DMS53 treated with DMSO at 0.1 percent for 48 hours (cell line): ENCODE data around the gene CDKN1B.

ENCODE experiments used
- DNase-seq: peaks from one replicate; lab custom pipeline; 2025; ENCODE audit not compliant: unreplicated experiment; lab: John Stamatoyannopoulos, UW

The CDKN1B gene

DNA sequence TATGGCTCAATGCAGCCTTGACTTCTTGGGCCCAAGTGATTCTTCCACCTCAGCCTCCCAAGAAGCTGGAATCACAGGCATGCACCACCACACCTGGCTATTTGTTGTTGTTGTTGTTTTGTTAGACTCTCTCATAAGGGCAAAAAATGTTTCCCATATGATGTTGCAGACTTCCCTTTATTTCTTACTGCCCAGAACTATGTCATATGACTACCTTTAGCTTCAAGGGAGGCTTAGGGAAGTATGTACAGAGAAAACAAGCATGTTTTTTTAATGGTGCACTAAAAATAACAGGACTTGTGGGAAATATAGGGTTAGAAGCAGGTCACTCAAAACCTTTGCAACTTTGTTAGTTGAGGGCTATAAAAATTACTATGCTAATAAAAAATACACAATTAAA, 16.9 kb upstream of the CDKN1B start:
- no peak for DNase-seq

DNA sequence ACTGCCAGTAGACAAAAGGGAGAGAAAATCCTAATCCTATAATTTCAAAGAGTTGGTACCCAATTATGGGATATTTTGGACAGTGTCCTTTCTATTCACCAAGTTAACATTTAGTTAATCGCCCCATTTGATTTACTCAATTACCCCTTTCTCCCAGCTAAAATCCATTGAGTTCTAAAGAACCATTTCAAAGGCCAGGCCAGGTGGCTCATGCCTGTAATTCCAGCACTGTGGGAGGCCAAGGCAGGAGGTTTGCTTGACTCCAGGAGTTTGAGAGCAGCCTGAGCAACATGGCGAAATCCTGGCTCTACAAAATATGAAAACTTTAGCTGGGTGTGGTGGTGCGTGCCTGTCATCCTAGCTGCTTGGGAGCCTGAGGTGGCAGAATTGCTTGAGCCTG, 15.7 kb upstream of the CDKN1B start:
- DNase-seq, result no peak

DNA sequence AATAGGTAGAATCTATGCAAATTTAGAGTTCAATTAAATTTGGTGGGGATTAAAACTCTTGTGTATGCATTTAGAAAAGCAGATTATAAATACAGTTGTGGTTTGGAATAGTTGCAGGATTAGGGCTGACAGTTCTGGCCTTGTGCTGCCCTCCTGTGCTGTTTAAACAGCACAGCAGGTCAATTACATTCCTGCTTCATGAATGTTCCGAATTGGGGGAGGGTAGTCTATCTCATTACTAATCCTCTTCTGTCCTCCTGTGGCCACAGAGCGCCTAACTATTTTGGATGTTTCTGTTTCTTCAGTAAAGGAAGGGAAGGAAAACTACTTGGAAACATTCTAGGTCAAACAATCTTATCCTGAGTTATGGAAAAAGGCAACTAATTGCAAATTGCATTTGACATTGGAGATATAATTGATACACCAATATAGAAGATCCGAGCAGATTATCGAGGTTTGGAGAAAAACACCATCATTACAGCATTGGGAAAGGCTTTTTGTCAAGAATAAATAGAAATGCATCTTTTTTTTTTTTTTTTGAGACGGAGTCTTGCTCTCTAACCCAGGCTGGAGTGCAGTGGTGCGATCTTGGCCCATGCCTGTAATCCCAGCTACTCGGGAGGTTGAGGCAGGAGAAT, 12.5 kb upstream of the CDKN1B start:
- peak; percentile 95 for DNase-seq

DNA sequence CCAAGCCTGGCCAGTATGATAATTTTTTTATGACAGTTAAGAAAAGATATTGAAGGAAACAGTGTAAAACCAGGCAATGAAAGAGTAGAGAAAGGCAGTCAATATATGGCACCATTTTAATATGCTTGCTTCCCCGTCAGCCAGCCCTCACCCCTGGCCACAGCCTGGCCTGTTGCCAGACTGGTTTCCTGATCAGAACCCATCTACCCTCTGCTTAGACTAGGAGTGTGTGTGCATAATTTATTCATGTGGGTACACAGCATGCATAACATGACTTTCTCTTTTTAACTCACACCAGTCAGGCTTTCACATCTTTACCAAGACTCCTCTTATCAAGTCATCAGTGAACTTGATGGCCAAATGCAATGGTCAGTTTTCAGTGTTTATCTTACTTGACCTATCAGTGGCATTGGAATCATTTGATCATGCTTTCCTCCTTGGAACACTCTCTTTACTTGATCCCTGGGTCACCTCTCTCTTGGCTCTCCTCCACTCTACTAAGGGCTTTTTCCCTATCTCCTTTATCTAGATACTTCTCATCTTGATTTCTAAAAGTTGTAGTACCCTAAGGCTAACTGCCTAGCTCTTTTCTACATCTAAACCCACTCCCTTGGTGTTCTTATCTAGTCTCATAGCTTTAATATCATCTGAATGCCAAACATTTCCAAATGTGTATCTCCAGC, 11.2 kb upstream of the CDKN1B start:
- DNase-seq, result no peak

DNA sequence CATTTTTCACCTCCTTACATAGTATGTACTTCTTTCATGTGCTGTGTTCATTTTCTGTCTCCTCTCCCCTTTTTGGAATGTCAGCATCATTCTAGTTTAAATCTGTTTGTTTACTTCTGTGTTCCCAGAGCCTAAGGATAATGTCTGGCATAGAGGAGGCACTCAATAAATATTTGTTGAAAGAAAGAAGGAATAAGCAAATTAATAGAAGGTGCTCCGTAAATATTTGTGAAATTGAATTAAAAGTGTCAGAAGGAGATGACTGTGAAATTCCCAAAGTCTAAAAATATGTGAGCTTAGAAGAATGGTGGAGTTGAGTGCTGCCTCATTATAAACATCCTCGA, 3.3 kb upstream of the CDKN1B start:
- DNase-seq, result no peak

DNA sequence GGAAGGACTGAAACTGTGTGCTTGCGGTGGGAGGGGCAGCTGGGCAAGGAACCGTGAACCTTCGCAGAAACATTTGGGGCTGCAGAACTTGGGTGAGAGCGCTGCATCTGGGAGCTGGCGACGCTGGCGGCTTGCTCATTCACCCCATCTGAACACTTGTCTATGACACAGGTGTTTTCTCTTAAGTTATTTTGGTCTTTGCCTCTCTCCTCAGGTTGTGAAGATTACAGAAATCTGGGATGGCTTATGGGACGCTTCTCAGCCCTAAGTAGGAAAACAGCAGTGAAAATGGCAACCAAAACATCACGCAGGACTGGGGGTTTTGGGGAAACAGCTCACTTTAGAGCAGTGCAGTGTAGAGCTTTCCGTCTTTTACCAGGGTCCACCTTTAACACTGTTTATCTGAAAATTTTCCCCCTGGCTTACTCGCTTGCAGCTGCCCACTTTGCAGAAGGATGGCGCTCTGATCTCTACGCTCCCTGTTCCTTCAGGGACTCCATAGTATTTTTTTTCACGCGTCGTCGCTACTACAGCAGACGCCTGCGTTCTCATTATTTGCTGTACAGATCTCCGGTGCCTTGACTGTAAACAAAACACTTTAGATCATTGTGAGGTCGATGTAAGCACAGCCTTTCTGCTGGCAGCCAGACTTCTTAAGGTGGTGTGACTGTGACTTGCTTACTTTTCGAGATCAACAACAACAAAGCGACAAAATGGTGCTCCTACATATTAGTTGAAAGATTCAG, 2.7 kb upstream of the CDKN1B start:
- peak; percentile 83 for DNase-seq

DNA sequence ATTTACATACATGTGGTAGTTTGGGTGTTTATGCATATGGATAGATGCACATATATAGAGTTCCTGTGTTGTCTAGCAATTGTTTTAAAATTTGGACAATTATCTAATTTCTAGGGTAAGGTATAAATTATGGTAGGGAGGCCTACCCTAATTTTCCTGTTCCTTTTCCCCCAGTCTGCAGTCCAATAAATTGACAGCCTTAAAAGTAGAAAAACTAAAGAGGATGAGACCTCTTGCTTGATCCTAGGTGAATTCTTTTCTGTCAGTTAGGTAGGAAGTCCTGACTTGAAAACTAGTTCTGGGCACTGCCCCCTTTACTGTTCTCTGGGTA, 2.1 kb upstream of the CDKN1B start:
- DNase-seq, result no peak

DNA sequence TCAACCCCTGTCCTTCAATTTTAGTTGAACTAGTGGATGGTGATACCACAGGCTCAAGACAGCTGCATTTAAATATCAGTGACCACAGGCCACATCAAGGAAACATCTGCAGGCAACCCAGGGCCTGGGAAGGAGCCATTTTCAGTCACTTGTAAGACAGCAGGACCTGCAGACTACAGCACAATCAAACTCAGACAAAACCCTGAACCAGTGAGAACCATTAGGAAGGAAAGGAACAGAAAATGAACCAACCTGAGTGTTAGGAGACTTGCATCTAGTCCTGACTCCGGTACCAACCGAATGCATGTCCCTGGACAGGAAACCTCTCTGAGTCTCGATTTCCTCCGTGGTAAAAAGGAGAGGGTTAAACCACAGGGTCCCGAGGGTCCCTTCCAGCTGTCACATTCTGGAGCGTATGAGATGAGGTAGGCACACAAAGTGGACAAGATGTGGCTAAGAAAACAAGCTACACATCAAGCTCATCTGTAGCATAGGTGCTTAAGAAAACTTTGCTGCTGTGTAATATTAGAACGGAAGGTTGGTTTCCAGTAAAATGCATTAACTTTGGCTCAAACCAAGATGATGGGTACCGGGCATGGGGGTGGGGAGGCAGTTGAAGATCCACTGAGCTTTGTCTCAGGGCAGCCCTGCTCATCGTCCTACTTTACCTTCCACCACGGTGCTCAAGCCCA, 1.6 kb upstream of the CDKN1B start:
- DNase-seq, result no peak

DNA sequence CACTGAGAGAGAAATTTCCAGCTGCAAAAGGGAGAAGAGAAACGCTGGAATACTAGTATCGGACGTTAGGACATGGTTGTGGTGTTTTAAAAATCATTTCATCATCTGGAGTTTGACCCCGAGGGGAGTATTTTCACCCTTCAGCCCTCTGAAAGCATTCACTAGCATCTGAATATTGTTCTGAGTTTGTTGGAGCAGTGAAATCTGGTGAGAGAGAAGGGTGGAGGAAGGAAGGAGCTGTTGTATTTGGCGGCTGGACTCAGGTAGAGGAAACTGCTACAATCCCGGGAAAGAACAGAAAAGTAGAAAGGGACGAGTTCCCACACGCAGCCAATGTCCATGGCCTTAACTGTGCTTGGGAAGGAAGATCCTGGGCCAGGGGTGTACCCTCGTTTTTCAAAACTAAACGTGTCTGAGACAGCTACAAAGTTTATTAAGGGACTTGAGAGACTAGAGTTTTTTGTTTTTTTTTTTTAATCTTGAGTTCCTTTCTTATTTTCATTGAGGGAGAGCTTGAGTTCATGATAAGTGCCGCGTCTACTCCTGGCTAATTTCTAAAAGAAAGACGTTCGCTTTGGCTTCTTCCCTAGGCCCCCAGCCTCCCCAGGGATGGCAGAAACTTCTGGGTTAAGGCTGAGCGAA, 896 bp upstream of the CDKN1B start:
- DNase-seq, result no peak

DNA sequence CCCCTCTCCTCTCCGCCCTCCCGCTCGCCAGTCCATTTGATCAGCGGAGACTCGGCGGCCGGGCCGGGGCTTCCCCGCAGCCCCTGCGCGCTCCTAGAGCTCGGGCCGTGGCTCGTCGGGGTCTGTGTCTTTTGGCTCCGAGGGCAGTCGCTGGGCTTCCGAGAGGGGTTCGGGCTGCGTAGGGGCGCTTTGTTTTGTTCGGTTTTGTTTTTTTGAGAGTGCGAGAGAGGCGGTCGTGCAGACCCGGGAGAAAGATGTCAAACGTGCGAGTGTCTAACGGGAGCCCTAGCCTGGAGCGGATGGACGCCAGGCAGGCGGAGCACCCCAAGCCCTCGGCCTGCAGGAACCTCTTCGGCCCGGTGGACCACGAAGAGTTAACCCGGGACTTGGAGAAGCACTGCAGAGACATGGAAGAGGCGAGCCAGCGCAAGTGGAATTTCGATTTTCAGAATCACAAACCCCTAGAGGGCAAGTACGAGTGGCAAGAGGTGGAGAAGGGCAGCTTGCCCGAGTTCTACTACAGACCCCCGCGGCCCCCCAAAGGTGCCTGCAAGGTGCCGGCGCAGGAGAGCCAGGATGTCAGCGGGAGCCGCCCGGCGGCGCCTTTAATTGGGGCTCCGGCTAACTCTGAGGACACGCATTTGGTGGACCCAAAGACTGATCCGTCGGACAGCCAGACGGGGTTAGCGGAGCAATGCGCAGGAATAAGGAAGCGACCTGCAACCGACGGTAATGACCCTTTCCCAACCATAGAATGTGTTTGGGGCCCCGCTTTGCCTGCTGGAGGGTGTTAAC, 615 bp downstream of the CDKN1B start:
- peak; percentile 59 for DNase-seq

DNA sequence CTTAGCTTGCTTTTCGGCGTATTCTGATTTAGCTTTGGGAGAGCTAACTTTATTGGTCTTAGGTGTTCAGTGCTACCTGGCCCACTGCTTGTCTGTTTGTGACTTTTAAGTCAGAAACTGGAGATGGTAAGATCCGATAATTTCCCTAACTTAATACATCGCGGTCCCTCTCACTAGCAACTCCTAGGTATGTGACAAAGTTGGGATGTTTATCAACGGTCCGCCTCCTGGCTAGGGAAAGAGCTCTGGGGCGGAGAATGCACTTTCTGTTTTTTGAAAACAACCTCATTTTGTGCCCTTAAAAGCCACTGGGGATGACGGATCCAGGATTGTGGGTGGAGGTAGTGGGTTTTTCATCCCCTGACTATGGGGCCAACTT, 1.2 kb downstream of the CDKN1B start:
- no peak for DNase-seq

DNA sequence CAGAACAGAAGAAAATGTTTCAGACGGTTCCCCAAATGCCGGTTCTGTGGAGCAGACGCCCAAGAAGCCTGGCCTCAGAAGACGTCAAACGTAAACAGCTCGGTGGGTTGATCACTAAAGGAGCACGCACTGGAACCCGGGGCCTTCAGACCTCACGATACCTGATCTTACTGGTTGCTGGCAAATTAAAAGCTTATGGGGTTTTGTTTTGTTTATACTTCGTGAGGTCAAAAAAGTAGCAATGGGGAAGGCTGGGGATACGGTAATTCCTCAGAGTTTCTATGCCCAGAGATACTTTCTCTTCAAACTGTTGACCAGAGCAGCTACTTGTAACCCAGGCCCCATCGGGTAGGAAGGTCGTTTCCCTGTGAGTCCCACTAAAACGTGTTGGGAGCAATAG, 1.7 kb downstream of the CDKN1B start:
- DNase-seq, result no peak

DNA sequence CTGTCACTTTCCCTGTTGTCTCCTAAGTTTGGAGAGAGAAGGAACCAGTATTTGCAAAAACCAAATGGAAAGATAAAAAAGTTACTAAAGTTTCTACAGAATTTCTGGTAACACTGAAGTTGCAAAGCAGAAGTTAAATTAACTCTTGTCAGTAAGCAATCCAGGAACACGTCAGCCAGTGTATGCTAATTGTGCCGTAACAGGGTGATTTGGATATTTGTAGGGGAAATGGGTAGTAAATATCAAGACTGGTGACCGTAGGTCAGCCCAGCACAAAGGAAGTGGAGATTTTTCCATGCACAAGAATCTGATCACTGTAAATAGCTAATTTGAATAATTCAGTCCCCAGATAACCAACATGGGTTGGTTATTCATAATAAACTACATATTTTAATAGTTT, 2.3 kb downstream of the CDKN1B start:
- no peak for DNase-seq

DNA sequence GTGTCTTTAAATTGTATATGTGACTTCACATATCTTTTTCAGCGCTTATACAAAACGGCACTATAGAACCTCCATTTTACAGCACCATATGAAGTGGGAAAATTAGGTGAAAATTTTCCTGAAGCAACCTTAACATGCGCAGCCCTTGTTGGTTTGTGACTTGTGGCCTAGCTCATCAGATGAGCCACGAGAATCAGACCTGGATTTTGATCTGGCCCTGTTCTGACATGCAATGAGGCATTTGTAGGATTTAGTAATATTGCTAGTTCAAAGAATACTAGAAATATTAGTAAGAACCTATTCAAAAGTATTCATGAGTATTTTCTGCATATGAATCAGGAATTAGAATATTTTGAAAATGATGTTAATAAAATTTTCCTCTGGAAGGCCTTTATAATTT, 2.9 kb downstream of the CDKN1B start:
- no peak for DNase-seq

DNA sequence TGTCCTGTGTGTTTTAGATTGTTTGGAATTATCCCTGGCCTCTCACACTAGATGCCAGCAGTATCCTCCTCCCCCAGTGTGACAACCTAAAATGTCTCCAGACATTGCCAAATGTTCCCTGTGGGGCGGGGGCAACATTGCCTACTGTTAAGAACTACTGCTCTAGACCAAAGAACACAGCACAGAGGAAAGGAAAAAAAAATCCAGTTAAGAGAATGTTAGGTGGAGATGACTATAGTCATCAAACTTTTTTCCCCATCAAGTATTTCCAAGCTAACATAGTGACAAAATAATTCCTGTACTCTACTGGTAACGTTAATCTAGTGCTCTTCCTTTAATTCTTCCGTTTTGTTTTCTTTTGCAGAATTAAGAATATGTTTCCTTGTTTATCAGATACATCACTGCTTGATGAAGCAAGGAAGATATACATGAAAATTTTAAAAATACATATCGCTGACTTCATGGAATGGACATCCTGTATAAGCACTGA, 3.5 kb downstream of the CDKN1B start:
- DNase-seq, result no peak

DNA sequence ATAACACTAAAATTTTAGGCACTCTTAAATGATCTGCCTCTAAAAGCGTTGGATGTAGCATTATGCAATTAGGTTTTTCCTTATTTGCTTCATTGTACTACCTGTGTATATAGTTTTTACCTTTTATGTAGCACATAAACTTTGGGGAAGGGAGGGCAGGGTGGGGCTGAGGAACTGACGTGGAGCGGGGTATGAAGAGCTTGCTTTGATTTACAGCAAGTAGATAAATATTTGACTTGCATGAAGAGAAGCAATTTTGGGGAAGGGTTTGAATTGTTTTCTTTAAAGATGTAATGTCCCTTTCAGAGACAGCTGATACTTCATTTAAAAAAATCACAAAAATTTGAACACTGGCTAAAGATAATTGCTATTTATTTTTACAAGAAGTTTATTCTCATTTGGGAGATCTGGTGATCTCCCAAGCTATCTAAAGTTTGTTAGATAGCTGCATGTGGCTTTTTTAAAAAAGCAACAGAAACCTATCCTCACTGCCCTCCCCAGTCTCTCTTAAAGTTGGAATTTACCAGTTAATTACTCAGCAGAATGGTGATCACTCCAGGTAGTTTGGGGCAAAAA, 4.1 kb downstream of the CDKN1B start:
- no peak for DNase-seq

DNA sequence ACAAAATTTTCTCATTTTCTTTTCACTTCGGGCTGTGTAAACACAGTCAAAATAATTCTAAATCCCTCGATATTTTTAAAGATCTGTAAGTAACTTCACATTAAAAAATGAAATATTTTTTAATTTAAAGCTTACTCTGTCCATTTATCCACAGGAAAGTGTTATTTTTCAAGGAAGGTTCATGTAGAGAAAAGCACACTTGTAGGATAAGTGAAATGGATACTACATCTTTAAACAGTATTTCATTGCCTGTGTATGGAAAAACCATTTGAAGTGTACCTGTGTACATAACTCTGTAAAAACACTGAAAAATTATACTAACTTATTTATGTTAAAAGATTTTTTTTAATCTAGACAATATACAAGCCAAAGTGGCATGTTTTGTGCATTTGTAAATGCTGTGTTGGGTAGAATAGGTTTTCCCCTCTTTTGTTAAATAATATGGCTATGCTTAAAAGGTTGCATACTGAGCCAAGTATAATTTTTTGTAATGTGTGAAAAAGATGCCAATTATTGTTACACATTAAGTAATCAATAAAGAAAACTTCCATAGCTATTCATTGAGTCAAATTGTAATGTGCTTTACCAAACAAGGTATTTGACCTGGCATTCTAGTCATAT, 4.8 kb downstream of the CDKN1B start:
- peak; percentile 82 for DNase-seq

DNA sequence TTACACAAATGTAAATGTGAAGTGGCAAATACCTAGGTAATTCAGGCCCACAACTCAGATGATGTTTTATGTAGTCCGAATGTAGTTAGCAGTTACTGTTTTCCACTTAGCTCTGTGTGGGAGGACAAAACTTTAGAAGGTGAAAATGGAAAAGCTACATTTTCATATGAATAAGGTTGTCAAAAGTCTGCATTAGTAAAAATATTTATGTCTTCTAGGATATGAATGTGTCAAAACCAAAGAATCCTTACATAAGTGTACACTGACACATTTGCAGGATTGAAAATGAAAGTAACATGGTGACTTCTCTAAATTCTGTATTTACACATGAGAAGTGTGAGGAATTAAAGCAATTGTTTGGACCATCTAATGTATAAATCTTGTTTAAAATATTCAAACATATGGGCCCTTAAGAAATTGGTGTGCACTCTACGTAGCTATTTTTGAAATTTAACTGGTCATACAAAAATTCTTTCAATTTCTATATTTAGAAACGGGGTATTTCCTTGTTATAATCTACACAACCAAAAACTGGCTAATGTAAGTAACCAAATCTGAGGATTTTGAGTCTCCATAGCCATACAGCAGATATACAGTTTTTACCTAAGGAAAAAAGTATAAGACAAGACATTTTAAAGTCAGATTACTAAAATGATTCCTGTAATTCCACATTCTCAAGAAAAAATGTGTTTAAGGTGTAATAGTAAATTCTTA, 5.4 kb downstream of the CDKN1B start:
- DNase-seq, result peak; percentile 79

DNA sequence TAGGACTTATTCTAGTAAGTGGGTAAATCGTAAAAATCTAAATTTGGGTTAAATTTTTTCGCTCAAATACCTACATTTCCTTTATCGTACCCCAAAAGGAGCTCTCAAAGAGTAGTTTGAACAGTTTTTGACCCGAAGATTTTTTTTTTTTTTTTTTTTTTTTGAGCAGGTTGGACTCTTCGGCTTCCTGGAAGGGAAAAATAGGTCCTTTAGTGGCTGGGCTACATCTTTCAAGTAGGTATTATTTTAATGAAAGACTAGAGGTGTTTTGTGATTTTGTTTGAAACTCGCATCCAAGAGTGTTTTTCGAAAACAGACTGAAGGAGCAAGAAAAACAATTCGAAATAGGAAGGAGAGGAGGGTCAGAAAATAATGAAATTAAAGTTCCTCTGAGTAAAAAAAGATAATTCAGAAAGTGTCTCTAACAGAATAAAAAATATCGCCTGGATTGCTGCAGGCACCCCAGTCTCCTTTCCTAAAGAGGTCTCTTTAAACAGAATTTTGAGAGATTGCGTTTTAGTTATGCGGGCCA, 6.0 kb downstream of the CDKN1B start:
- peak; percentile 39 for DNase-seq
